NCI-H748 (cell line): ENCODE results near the gene L3MBTL4.

Experiments used
- DNase-seq: peaks from one replicate; lab custom pipeline; 2025; ENCODE audit not compliant: unreplicated experiment; lab: John Stamatoyannopoulos, UW

L3MBTL4 gene

DNA sequence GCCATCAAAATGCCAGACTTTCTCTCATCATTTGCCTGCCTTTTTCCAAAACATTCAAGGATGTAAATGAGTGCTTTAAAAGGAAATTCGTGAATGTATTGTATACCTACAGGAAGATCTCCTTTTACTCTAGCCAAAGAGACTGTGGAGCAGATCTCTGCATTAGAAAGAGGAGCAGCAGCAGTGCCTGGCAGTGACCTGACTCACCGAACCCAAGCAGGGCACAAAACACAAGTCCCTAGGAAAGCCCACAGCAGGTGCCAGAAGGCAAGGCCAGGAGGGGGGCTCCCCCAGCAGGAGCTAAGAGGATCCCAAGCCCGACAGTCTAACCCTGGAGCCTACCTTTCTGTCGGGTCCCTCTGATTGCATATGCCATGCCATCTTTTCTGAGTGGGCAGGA is 47.9 kb downstream of the L3MBTL4 start:
- DNase-seq = no peak

- DNase-seq = no peak
Measured at GRCh38 chr18:6365385-6365784, 49.3 kb downstream of the L3MBTL4 start.

DNA sequence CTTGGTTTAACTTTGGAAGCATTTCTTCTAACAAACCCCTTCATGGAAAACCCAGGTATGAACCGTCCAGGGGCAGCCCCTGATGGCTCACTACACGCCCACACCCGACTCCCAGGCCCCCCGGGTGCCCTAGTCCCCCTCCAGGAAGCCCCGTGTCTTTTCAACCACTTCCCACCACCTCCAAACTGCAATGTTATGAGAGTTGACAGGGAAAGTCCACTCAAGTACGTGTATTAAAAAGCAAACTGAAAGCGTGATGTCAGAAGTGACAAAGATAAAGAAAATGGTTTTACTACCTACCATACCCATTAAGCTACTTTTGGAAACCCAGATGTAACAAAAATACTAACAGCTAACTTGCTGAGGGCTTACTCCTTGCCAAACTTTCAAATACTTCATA is 51.5 kb downstream of the L3MBTL4 start:
- DNase-seq = no peak

GRCh38 chr18:6362559-6363129 is 52.1 kb downstream of the L3MBTL4 start:
- DNase-seq = peak; percentile 23

GRCh38 chr18:6357668-6358067 is 57.0 kb downstream of the L3MBTL4 start:
- DNase-seq = no peak

GRCh38 chr18:6355789-6356589 is 58.7 kb downstream of the L3MBTL4 start:
- DNase-seq = no peak

DNA sequence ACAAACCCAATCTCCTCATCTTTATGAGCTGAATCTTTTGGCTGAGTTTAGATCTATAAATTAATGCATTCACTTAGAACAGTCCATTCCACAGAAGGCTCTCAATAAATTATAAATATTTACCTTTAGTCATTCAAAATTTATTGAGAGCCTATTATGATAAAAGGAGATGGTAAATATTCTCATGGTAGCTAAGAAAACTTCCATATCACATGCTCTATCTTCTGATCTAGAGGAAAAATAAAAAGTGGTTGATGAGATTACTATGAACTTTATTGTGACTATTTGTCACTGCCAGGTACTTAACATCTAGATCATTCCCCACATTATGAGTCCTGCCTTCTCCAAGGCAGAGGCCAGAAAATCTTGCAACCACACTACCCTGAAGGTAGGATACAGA is 62.4 kb downstream of the L3MBTL4 start:
- no peak for DNase-seq

DNA sequence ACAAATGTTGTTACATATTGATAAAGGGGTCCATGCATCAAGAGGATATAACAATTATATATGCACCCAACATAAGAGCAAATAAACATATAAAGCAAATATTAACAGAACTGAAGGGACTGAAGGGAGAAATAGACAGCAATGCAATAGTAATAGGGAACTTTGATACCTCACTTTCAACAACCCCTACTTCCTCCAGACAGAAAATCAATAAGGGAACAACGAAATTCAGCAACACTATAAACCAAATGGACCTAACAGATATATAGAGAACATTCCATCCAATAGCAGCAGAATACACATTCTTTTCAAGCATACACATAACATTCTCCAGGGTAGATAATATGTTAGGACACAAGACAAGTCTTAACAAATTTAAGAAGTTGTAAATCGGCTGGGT is 71.7 kb downstream of the L3MBTL4 start:
- no peak for DNase-seq

DNA sequence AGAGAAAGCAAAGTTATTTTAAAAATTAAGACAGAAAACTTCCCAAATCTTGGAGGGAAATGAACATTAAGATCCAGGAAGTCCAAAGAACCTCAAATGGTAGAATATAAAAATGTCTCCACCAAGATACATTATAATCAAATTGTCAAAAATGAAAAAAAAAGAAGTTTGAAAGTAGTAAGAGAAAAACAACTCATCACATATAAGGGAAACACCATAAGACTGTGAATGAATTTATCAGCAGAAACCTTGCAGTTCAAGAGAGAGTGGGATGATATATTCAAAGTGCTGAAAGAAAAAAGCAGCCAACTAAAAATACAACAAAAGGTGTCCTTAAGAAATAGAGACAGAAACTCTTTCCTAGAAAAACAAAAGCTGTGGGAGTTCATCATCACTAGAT is 73.0 kb downstream of the L3MBTL4 start:
- no peak for DNase-seq

DNA sequence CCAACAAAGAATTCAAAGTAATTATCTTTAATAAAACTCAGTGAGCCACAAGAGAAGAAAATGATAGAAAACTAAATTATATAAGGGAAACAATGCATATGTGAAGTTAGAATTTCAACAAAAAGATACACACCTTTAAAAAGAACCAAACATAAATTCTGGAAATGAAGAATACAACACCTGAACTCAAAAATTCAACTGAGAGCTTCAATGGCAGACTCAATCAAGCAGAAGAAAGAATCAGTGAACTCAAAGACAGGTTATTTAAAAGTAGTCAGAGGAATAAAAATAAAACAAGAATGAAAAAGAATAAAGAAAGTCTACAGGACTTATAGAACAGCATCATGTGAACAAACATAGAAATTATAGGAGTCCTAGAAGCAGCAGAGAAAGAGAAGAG is 73.4 kb downstream of the L3MBTL4 start:
- no peak for DNase-seq

DNA sequence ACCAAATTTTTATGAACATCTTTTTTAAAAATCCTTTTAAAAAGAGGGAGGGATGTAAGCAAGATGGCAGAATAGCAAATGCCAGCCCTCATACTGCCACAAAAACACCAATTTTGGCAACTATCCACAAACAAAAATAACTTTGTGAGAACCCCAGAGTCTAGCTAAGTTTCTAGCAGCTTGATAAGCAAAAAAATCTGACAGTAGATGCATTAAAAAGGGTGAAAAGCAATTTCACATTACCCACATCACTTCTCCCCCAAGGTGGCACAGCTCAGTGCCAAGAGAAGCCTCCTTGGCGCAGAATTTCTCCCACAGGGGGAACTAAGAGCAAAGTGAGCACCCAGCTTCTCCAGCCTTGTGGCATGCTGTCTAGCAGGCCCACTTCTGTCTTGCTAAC is 74.6 kb downstream of the L3MBTL4 start:
- DNase-seq = no peak

GRCh38 chr18:6336239-6336638 is 78.5 kb downstream of the L3MBTL4 start:
- DNase-seq = no peak

DNA sequence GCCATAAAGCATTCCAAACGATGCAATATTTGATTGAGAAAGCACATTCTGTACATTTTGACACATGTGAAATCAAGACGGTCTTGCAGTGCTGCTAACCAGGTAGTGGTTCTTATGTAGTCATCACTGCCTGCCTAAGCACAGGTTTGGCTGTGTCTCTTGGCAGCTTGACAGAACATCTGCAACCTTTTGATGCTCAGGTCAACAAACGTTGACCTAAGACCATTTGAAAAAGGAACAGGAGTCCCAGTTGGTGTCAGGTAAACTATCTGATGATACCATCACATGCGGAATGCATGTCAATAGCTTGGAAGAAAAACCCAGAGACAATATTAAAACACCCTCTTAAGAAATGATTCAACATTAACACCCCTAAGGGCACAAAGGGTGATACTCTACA is 80.7 kb downstream of the L3MBTL4 start:
- no peak for DNase-seq

DNA sequence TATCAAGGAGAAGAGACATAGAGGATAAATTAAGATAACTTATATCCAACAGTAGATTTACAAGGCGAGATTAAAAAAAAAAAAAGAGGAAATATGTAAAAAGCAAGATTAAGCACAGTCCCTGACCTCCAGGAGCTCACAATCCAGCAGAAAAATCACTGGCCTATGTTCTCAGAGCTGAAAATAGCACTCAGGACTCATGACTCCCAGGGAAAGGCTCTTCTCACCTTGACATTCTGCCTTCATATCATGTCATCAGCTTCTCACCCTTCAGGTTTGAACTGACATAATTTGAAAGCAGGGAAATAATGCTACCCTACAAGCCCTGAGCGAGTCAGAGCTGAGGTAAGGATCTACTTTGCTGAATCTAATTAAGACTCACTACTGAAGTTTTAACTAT is 82.8 kb downstream of the L3MBTL4 start:
- no peak for DNase-seq

DNA sequence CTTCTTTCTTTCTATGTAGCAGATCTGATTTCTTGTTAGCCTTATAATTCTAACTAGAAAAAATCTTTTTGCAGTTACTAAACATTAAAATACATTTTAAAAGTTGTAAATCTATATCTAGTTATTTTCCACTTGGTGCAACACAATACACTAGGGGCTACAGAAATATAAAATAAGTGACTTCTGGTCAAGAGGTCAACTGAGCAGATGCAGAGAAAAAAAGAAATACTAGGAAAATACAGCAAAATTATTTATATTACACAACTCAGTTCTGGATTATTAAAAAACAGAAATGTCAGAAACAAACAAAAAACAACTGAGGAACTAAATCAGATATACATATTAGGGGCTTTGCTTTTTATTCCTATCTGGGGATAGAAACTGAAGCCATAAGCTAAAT is 83.9 kb downstream of the L3MBTL4 start:
- no peak for DNase-seq

DNA sequence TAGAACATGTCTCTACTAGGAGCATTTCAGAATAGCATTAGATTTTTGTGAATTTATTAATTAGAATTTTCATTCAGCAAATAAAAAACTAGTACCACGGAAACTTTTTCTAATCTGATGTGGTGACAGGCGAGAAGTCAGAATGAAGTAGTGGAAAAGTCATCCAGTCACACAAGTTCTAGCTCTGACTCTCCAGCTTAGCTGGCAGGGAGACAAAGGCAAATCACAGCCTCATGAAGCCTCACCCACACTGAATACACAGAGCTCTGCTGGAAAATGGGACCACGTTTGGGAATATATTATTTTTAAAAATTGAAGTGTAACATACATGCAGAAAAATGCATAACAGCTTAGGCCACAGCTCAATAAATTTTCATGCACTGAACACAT is 86.1 kb downstream of the L3MBTL4 start:
- no peak for DNase-seq

- no peak for DNase-seq
Measured at GRCh38 chr18:6327895-6328620, 86.7 kb downstream of the L3MBTL4 start.

DNA sequence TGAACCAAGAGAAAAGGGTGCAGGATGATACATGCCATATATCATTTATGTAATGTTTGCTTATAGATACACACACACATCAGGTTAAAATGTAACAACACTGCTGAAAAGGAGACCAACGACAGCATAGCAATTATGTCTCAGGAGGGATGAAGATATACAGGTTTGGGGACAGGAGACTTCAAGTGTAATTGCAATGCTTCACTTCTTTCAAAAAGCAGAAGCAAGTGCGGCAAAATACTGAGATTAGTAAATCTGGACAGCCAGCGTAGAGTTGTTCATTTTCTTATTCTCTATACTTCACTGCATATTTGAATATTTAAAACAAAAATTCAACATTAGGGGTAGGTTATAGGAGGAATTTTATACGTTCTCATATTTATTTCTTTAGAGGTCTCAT is 87.2 kb downstream of the L3MBTL4 start:
- no peak for DNase-seq

- no peak for DNase-seq
Measured at GRCh38 chr18:6326566-6326965, 88.1 kb downstream of the L3MBTL4 start.

DNA sequence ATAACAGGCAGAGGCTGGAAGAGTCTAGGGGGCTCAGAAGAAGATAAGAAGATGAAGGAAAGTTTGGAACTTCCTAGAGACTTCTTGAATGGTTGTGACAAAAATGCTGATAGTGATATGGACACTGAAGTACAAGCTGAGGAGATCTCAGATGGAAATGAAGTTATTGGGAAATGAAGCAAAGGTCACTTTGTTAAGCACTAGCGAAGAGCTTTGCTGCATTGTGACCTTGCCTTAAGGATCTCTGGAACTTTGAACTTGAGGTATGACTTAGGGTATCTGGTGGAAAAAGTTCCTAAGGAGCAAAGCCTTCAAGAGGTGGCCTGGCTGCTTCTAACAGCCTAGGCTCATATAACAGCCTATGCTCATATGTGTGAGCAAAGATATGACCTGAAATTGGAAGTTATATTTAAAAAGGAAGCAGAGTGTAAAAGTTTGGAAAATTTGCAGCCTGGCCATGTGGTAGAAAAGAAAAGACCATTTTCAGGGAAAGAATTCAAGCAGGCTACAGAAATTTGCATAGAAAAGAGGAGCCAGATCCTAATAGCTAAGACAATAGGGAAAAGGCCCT is 91.3 kb downstream of the L3MBTL4 start:
- no peak for DNase-seq

DNA sequence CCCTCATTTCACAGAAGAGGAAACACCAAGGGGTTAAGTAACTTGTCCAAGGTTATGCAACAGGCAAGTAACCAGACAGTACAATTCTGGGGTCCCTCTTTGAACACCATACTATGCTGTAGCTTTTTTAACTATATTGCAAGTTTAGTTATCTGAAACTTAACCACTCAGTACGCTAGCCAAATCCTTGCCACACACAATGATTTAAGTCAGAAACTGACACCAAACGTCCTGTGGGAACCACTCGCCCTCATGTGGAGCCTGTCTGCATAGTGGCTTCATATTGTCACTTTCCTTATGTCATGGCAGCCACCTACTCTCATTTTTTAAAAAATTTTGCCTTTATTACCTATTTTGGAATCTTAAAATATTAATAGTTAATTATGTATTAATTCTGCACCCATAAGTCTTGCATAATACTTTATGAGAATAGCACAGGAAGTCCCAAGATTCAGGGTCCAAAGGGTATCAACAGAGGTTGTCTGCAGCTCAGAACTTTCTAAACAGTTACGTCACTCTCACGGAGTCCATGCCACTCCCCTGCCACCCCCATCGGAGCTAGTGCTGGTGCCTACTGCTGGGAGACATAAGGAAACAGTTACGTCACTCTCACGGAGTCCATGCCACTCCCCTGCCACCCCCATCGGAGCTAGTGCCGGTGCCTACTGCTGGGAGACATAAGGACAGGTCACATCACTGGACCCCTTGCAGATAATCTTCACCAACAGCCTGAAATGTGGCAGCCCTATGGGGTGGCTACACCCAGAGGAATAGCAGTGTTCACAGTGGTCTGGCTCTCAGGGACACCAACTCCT is 99.0 kb downstream of the L3MBTL4 start:
- DNase-seq = no peak
